Chondrocyte (in vitro differentiated cells): ENCODE measurements around the gene SDS. TPM values are rescaled to one million over a fixed set of nuclear protein-coding genes. Genes with fewer than 3 reads are reported as not detected.

Experiments
- DNase-seq: peaks from one replicate; pipeline ENCODE4 v3.0.0; 2021; ENCODE audit warnings: mixed read lengths, low spot score
- H3K27ac Mint-ChIP-seq: one replicate; pipeline ENCODE4 v1.8.0; 2021; ENCODE audit warnings: mild to moderate bottlenecking, moderate library complexity, mixed read lengths; ENCODE audit not compliant: unreplicated experiment
- H3K27me3 Mint-ChIP-seq: 2 replicates; pipeline ENCODE4 v1.8.0; 2021; ENCODE audit warnings: low read depth, mixed read lengths
- H3K36me3 Mint-ChIP-seq: 2 replicates; pipeline ENCODE4 v1.8.0; 2021; ENCODE audit warnings: low read depth, mixed read lengths
- H3K4me1 Mint-ChIP-seq: 2 replicates; pipeline ENCODE4 v1.8.0; 2021; ENCODE audit warnings: low read depth, mild to moderate bottlenecking, mixed read lengths
- H3K4me3 Mint-ChIP-seq: one replicate; pipeline ENCODE4 v1.8.0; 2021; ENCODE audit warnings: mild to moderate bottlenecking, moderate library complexity, mixed read lengths; ENCODE audit not compliant: unreplicated experiment
- H3K9me3 Mint-ChIP-seq: 2 replicates; pipeline ENCODE4 v1.8.0; 2021; ENCODE audit warnings: low read depth, mixed read lengths
- total RNA-seq: library from RNA; stranded (reverse); gene quantifications from 3 replicates; pipeline ENCODE4 v1.2.1, GENCODE V29; 2021
- TF ChIP-seq, protein P1 (sequence below): fragments of 200-600 bp; sonication (generic); IDR thresholded peaks from 2 replicates; pipeline ENCODE4 v1.5.0; 2021; ENCODE audit warnings: antibody characterized with exemption, mild to moderate bottlenecking, moderate library complexity

The SDS gene
- total RNA-seq, 1 donor from 2014 or later = not detected

DNA sequence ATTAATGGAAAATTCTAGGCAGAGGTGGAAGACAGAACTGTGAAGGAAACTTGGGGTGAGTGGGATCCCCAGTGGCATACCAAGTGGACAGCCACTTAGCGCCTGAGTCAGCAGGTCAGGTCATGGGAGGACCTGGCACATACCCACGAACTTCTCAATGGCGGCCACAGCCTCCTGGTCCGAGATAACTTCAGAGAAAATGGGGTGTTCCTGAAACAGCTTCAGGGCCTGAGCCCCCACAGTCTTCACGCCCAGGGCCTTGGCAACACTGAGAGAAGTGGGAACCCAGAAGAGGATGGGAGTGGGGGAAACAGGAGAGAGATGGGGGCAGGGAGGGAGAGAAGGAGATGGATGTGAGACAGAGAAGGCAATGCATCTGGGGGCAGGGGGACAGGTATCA lies 9.9 kb downstream of the SDS start:
- Mint-ChIP-seq H3K27me3 (peaks cover 11% of the 10 kb centered on the region), H3K4me1 (no peaks in the 10 kb centered on the region), H3K9me3 (no peaks in the 10 kb centered on the region), H3K4me3 (no peak overlapping the region), H3K36me3 (peaks cover under 1% of the 10 kb centered on the region), H3K27ac (no peak overlapping the region)
- TF ChIP-seq, protein P1, sequence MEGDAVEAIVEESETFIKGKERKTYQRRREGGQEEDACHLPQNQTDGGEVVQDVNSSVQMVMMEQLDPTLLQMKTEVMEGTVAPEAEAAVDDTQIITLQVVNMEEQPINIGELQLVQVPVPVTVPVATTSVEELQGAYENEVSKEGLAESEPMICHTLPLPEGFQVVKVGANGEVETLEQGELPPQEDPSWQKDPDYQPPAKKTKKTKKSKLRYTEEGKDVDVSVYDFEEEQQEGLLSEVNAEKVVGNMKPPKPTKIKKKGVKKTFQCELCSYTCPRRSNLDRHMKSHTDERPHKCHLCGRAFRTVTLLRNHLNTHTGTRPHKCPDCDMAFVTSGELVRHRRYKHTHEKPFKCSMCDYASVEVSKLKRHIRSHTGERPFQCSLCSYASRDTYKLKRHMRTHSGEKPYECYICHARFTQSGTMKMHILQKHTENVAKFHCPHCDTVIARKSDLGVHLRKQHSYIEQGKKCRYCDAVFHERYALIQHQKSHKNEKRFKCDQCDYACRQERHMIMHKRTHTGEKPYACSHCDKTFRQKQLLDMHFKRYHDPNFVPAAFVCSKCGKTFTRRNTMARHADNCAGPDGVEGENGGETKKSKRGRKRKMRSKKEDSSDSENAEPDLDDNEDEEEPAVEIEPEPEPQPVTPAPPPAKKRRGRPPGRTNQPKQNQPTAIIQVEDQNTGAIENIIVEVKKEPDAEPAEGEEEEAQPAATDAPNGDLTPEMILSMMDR = no peak
- no peak for DNase-seq

DNA sequence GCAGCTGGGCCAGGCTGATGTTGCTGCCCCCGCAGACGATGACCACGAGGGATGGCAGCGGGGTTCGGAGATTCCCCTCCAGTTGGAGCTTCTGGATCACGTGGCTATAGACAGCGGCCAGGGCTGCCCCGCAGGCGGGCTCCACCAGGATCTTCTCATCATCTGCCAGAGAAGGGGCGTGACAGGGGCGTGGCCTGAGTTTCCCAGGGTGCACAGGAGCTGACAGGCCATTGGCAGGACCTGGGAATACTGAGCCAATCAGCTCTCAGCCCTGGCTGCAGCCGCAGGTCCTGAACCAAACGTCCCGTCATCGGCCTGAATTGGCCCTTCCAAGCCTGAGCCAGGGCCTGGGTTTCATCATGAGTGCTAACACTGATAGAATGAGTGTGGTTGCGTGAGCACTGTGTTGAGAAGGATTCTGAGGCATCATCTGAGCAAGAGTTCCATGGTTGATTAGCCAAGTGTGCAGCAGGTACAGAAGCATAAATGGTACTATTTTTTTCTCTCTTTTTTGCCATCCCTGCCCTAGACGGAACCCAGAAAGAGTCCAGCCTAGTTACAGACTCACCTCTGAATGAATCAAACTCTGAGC lies 10.6 kb downstream of the SDS start:
- TF ChIP-seq, protein P1 = no peak
- no peaks in the 10 kb centered on the region for H3K4me1 Mint-ChIP-seq
- H3K27ac Mint-ChIP-seq = no peak overlapping the region
- H3K36me3 Mint-ChIP-seq = peaks cover 4% of the 10 kb centered on the region
- H3K4me3 Mint-ChIP-seq = no peak overlapping the region
- H3K9me3 Mint-ChIP-seq = no peaks in the 10 kb centered on the region
- H3K27me3 Mint-ChIP-seq = peaks cover 11% of the 10 kb centered on the region
- no peak for DNase-seq

DNA sequence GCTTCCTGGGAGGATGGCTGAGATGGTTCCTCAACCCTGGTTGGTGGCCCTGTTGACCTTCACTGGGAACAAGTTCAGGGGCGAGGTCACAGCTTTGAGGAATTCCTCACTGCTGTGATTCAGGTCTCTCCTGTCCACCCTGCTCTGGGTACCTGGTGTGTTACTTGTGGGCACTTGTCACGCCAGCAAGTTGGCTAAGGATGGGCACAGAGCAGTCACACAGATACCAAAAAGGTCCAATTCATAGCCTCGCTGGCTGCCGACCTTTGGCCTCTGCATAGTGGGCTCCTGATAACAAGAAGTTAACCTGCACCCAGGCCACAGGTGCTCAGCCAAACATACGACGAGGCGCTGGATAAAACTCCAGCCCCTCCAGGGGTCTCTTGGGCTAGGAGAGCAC lies 11.2 kb downstream of the SDS start:
- Mint-ChIP-seq H3K27ac (no peak overlapping the region), H3K9me3 (no peaks in the 10 kb centered on the region), H3K4me3 (no peak overlapping the region), H3K27me3 (peaks cover 7% of the 10 kb centered on the region), H3K36me3 (peaks cover 6% of the 10 kb centered on the region), H3K4me1 (no peaks in the 10 kb centered on the region)
- DNase-seq = no peak
- TF ChIP-seq, protein P1 = no peak

DNA sequence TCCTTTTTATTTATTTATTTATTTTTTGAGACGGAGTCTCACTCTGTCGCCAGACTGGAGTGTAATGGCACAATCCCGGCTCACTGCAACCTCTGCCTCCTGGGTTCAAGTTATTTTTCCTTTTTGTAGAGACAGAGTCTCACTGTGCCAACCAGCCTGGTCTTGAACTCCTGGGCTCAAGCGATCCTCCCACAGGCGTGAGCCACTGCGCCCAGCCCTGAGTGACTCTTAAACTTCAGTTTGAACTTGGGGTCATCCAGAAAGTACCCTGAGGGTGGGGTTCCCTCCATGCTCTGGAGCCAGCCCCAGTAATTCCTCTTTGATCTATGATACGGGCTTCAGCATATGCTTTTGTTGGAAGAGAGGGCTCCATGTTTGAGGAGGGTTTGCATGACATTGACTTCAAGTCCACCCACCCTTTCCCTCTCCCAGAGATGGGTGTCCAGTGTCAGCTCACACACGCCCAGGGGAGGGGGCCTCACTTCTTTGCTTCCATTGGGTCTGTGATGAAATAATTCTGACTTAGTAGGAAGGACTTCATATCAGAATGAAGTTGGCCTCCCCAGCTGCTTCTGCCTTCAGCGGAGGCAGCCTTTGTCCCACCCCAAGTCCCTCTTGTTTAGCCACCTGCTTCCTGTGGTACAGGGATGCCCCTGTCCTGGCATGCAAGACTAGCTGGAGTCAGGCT lies 11.9 kb downstream of the SDS start:
- Mint-ChIP-seq H3K4me1 (no peaks in the 10 kb centered on the region), H3K36me3 (peaks cover 9% of the 10 kb centered on the region), H3K9me3 (no peaks in the 10 kb centered on the region), H3K27ac (no peak overlapping the region), H3K27me3 (peaks cover 1% of the 10 kb centered on the region), H3K4me3 (no peak overlapping the region)
- TF ChIP-seq, protein P1 = no peak
- DNase-seq = no peak

DNA sequence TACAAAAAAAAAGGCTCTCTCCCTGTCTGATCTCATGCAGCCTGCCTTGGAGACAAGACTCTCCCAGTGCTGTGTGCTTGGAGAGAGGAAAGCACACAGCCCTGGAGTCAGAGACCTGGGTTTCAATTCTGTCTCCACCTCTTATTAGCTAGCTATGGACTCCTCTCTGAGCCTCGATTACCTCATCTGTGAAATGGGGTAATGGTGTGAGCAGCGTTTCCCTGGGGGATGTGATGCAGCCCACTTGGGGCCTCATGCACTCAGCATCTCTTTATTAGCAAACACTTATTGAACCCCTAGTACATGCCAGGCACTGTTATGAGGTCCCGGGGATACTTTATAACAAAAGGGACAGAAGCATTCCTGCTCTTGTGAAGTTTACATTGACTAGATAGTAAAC lies 12.5 kb downstream of the SDS start:
- TF ChIP-seq, protein P1 = no peak
- H3K36me3 Mint-ChIP-seq = peaks cover 11% of the 10 kb centered on the region
- no peaks in the 10 kb centered on the region for H3K9me3 Mint-ChIP-seq
- H3K27ac Mint-ChIP-seq = no peak overlapping the region
- no peaks in the 10 kb centered on the region for H3K4me1 Mint-ChIP-seq
- DNase-seq = no peak
- no peaks in the 10 kb centered on the region for H3K27me3 Mint-ChIP-seq
- no peak overlapping the region for H3K4me3 Mint-ChIP-seq
